ENCODE measurements around the gene PPTC7.
"Not testable (repeated sequence)": the region's sequence is repeated elsewhere in the genome, so short reads cannot be mapped to it uniquely, and the experiment has no call there.

The PPTC7 gene

DNA sequence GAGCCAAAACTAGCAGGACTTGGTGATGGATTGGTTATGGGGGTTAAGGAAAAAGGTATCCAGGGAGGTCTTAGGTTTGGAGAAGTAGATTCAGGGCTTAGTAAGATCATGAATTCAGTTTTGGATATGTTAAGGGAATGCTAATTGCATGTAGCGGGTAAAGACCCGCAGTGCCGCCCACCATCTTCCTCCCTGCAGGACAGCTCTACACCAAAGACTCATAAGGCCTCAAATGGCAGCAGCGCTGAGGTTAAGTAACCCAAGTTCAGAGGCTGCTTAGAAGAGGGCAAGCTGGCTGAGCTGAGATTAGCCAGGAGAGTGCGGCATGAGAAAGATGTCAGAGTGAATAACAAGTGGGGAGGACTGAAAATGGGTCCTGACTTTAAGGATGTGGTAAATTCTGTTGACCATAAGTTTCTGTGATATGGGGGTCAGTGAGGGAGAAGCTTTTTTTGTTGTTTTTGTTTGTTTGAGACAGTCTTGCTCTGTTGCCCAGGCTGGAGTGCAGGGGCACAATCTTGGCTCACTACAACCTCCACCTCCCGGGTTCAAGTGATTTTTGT lies 54.8 kb downstream of the PPTC7 start:
- H3K9me3 ChIP-seq (ENCODE audit: low read length) = no peaks in the 10 kb centered on the region
- peaks cover 22% of the 10 kb centered on the region for H3K4me1 ChIP-seq (ENCODE audit: insufficient read depth, low read length)
- no peak overlapping the region for H3K9ac ChIP-seq (ENCODE audit: low read length)
- H3K27ac ChIP-seq (ENCODE audit: low read depth, low read length) = no peak overlapping the region
- no peaks in the 10 kb centered on the region for H3K36me3 ChIP-seq (ENCODE audit: insufficient read depth, low read length)
- H3K27me3 ChIP-seq (ENCODE audit: control insufficient read depth in 1 of 2, insufficient read depth in 2 of 2, low read length in 2 of 2) = no peaks in the 10 kb centered on the region
- H3K4me3 ChIP-seq (ENCODE audit: low read depth in 1 of 2, low read length in 2 of 2) = no peak overlapping the region

DNA sequence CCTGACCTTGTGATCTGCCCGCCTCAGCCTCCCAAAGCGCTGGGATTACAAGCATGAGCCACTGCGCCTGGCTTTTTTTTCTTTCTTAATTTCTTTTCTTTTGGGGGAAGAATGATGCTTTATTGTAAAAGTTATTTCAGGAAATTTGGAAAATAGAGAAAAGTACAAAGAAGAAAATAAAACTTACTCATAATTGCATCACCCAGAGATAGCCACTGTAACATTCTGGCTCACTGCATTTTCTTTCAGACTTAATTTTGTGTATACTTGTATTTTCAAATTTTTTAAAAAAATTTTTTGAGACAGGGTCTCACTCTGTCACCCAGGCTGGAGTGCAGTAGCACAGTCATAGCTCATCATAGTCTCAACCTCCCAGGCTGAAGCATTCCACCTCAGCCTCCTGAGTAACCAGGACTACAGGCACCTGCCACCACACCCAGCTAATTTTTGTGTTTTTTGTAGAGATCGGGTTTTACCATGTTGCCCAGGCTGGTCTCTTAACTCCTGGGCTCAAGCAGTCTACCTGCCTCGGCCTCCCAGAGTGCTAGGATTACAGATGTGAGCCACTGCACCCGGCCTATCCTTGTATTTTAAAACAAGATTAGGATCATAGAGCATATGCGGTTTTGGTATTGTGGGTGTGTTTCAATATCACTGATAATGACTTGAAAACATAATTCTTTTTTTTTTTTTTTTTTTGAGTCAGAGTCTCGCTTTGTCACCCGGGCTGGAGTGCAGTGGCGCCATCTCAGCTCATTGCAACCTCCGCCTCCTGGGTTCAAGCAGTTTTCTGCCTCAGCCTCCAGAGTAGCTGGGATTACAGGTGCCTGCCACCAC lies 62.0 kb downstream of the PPTC7 start:
- not testable (repeated sequence) for H3K9me3 ChIP-seq (ENCODE audit: low read length); H3K4me3 ChIP-seq (ENCODE audit: low read depth in 1 of 2, low read length in 2 of 2); H3K36me3 ChIP-seq (ENCODE audit: insufficient read depth, low read length); H3K27me3 ChIP-seq (ENCODE audit: control insufficient read depth in 1 of 2, insufficient read depth in 2 of 2, low read length in 2 of 2); H3K9ac ChIP-seq (ENCODE audit: low read length); H3K27ac ChIP-seq (ENCODE audit: low read depth, low read length); H3K4me1 ChIP-seq (ENCODE audit: insufficient read depth, low read length)

DNA sequence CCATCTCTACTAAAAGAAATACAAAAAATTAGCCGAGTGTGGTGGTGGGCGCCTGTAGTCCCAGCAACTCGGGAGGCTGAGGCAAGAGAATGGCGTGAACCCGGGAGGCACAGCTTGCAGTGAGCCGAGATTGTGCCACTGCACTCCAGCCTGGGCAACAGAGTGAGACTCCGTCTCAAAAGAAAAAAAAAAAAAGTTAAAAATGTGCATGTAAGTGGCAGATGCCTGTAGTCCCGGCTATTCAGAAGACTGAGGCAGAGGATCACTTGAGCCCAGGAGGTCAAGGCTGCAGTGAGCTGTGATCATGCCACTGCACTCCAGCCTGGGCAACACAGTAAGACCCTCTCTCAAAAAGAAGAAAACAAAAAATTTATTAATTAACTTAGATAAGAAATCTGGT lies 65.1 kb downstream of the PPTC7 start:
- H3K36me3 ChIP-seq (ENCODE audit: insufficient read depth, low read length); H3K27ac ChIP-seq (ENCODE audit: low read depth, low read length); H3K27me3 ChIP-seq (ENCODE audit: control insufficient read depth in 1 of 2, insufficient read depth in 2 of 2, low read length in 2 of 2); H3K9me3 ChIP-seq (ENCODE audit: low read length); H3K4me1 ChIP-seq (ENCODE audit: insufficient read depth, low read length); H3K4me3 ChIP-seq (ENCODE audit: low read depth in 1 of 2, low read length in 2 of 2); H3K9ac ChIP-seq (ENCODE audit: low read length): not testable (repeated sequence)

DNA sequence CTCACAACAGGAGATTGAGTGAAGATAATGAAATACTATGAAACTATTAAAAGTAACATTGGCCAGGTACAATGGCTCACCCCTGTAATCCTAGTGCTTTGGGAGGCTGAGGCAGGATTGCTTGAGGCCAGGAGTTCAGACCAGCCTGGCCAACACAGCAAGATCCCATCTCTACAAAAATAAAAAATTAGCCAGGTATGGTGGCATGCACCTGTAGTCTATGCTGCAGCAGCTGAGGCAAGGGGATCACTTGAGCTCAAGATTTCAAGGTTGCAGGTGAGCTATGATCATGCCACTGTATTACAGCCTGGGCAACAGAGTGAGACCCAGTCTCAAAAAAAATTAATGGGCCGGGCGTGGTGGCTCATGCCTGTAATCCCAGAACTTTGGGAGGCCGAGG lies 66.1 kb downstream of the PPTC7 start:
- Histone ChIP-seq H3K4me3 (ENCODE audit: low read depth in 1 of 2, low read length in 2 of 2) (no peak overlapping the region), H3K9me3 (ENCODE audit: low read length) (no peaks in the 10 kb centered on the region), H3K36me3 (ENCODE audit: insufficient read depth, low read length) (no peaks in the 10 kb centered on the region), H3K9ac (ENCODE audit: low read length) (no peak overlapping the region), H3K27ac (ENCODE audit: low read depth, low read length) (no peak overlapping the region), H3K4me1 (ENCODE audit: insufficient read depth, low read length) (no peaks in the 10 kb centered on the region), H3K27me3 (ENCODE audit: control insufficient read depth in 1 of 2, insufficient read depth in 2 of 2, low read length in 2 of 2) (no peaks in the 10 kb centered on the region)

DNA sequence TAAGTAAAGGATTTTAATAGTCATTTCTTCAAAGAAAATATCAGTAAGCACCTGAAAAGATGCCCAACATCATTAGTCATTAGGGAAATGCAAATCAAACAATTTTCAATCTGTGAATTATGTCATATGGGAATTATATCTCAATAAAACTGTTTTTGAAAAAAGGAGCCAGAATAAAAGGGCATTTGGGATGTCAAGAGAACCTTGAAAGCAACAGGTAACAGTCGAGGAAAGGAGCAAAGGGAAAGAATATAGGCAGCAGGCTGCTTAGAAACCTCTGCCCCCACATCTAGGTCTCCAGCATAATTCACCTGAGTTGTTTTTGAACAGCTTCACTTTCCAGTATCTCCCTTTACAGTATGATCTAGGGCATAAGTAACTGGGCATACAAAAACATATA lies 68.8 kb downstream of the PPTC7 start:
- Histone ChIP-seq H3K36me3 (ENCODE audit: insufficient read depth, low read length) (no peaks in the 10 kb centered on the region), H3K27ac (ENCODE audit: low read depth, low read length) (no peak overlapping the region), H3K27me3 (ENCODE audit: control insufficient read depth in 1 of 2, insufficient read depth in 2 of 2, low read length in 2 of 2) (no peaks in the 10 kb centered on the region), H3K9ac (ENCODE audit: low read length) (no peak overlapping the region), H3K4me1 (ENCODE audit: insufficient read depth, low read length) (no peaks in the 10 kb centered on the region), H3K9me3 (ENCODE audit: low read length) (no peaks in the 10 kb centered on the region), H3K4me3 (ENCODE audit: low read depth in 1 of 2, low read length in 2 of 2) (no peak overlapping the region)

DNA sequence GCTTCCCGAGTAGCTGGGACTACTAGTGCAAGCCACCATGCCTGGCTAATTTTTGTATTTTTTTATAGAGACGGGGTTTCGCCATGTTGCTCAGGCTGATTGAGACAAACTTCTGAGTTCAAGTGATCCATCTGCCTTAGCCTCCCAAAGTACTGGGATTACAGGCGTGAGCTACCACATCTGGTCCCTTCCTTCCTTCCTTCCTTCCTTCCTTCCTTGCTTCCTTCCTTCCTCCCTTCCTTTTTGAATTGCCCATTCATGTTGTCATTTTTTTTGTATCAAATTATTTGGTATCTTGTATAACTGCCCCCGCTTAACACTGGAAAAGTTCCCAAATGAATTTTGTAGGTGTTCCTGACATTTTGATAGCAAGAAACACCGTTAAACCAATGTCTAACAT lies 69.3 kb downstream of the PPTC7 start:
- no peak overlapping the region for H3K9ac ChIP-seq (ENCODE audit: low read length)
- H3K4me1 ChIP-seq (ENCODE audit: insufficient read depth, low read length) = no peaks in the 10 kb centered on the region
- H3K27me3 ChIP-seq (ENCODE audit: control insufficient read depth in 1 of 2, insufficient read depth in 2 of 2, low read length in 2 of 2) = no peaks in the 10 kb centered on the region
- H3K36me3 ChIP-seq (ENCODE audit: insufficient read depth, low read length) = no peaks in the 10 kb centered on the region
- no peaks in the 10 kb centered on the region for H3K9me3 ChIP-seq (ENCODE audit: low read length)
- no peak overlapping the region for H3K27ac ChIP-seq (ENCODE audit: low read depth, low read length)
- H3K4me3 ChIP-seq (ENCODE audit: low read depth in 1 of 2, low read length in 2 of 2) = no peak overlapping the region

DNA sequence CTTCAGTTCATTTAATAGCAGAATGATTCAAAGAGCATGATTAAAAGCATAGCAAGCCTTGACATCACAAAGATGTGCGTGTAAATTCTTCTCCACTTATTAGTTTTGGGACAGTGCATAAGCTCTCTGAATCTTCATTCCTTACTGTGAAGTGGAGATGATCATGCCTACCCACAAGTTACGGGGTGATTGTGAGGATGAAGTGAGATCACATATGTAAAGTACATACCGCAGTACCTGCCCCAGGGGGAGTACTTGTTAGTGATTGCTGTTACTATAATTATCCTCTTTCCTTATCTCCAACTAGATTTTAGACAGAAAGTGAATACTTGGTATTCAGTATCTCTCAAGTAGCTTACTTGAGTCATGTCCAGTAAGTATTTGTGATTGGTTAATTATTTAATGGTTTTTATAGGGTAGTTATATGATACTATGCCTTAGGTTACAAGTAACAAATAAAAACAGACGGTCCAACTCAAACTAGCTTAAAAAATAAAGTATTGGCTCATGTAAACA lies 75.0 kb downstream of the PPTC7 start:
- Histone ChIP-seq H3K27ac (ENCODE audit: low read depth, low read length) (no peak overlapping the region), H3K27me3 (ENCODE audit: control insufficient read depth in 1 of 2, insufficient read depth in 2 of 2, low read length in 2 of 2) (no peaks in the 10 kb centered on the region), H3K4me3 (ENCODE audit: low read depth in 1 of 2, low read length in 2 of 2) (no peak overlapping the region), H3K36me3 (ENCODE audit: insufficient read depth, low read length) (no peaks in the 10 kb centered on the region), H3K4me1 (ENCODE audit: insufficient read depth, low read length) (no peaks in the 10 kb centered on the region), H3K9me3 (ENCODE audit: low read length) (no peaks in the 10 kb centered on the region), H3K9ac (ENCODE audit: low read length) (no peak overlapping the region)

DNA sequence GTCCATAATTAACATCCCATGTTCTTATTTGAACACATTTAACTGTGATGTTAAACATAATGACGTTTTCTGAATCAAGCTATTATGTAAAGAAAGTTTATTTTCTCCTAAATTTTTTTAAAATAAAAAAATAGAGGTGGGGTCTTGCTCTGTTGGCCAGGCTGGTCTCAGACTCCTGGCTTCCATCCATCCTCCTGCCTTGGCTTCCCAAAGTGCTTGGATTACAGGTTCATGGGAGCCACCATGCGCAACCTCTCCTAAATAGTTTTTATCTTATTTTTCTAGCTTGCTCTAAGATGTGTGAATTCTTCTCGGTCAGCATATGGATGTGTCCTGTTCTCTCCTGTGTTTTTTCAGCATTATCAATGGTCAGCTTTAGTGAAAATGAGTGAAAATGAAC lies 77.8 kb downstream of the PPTC7 start:
- peaks cover 14% of the 10 kb centered on the region for H3K4me1 ChIP-seq (ENCODE audit: insufficient read depth, low read length)
- H3K27me3 ChIP-seq (ENCODE audit: control insufficient read depth in 1 of 2, insufficient read depth in 2 of 2, low read length in 2 of 2) = no peaks in the 10 kb centered on the region
- no peaks in the 10 kb centered on the region for H3K36me3 ChIP-seq (ENCODE audit: insufficient read depth, low read length)
- no peak overlapping the region for H3K4me3 ChIP-seq (ENCODE audit: low read depth in 1 of 2, low read length in 2 of 2)
- H3K9ac ChIP-seq (ENCODE audit: low read length) = no peak overlapping the region
- no peak overlapping the region for H3K27ac ChIP-seq (ENCODE audit: low read depth, low read length)
- no peaks in the 10 kb centered on the region for H3K9me3 ChIP-seq (ENCODE audit: low read length)

DNA sequence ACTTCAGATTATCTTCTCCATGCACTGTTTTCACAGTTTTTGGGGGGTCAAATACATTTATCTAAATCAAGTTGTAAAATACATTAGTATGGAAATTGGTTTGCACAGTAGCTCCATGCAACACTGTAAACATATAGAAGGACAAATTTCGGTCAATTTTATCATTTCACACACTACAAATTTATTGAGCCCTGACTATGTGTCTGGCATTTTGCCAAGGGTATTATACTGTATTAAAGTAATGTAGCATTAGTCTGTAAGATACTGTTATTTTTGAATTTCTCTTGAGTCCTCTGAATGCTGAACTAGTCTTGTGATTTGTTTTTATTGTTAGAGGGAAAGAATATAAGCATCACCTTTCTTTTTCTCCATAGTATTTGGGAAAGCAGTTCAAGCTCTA lies 79.7 kb downstream of the PPTC7 start:
- no peaks in the 10 kb centered on the region for H3K9me3 ChIP-seq (ENCODE audit: low read length)
- H3K4me3 ChIP-seq (ENCODE audit: low read depth in 1 of 2, low read length in 2 of 2) = no peak overlapping the region
- H3K27me3 ChIP-seq (ENCODE audit: control insufficient read depth in 1 of 2, insufficient read depth in 2 of 2, low read length in 2 of 2) = no peaks in the 10 kb centered on the region
- no peak overlapping the region for H3K27ac ChIP-seq (ENCODE audit: low read depth, low read length)
- H3K4me1 ChIP-seq (ENCODE audit: insufficient read depth, low read length) = peaks cover 31% of the 10 kb centered on the region
- H3K9ac ChIP-seq (ENCODE audit: low read length) = no peak overlapping the region
- H3K36me3 ChIP-seq (ENCODE audit: insufficient read depth, low read length) = no peaks in the 10 kb centered on the region

DNA sequence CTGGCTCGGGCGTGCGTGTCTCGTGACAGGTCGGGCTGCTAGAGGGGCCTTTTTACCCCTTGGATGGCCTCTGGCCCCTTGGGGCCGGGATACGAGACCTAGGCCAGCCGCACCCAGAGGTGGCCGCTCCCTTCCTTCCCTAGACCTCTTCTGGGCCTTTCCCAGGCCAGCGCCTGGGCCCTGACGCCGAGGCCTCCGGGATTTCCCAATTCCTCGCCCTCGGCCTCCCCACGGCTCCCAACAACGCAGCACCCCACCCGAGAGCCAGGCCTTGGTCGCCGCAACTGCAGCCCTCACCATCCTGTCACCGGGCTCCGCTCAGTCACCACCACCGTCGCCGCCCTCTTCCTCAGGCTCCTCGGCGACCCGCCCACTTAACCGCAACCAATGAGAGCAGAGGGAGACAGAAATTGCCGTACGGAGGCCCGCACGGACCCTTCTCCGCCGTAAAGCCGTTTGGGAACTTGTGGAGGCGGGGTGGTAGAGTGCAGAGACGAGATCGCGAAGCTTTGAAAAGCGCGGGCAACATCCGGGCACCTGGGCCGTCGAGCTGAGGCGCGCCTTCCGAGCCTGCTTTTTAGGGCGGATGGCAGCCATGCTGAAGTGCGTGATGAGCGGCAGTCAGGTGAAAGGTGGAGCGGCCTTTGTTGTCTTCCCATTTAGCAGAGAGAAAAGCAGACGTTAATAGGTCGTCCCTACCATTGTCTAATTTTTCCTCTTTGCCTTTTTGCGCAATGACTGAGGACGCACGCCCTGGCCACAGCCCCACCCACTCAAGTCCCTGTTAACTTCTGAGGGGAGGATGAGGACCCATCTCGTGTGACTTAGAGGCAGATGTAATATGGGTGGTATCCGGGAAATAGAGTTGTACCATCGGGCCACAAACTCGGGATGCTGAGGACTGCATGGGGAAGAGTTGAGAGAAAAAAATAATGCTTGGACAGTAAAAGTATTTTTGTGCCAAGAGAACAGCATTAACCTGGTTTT lies 81.1 kb downstream of the PPTC7 start, which contains the start of the genes RAD9B and VPS29:
Gene RAD9B (plus strand): TSS at position 580 of the 987 bp plus-strand sequence. CDS start 7 bp downstream, at position 587.
Gene VPS29 (minus strand): TSS at position 360 of the 987 bp plus-strand sequence. CDS start 60 bp downstream, at position 300.
- Histone ChIP-seq H3K27ac (ENCODE audit: low read depth, low read length) (peak within 1 kb of the TSS; percentile 67), H3K9me3 (ENCODE audit: low read length) (no peaks in the 10 kb centered on the region), H3K4me1 (ENCODE audit: insufficient read depth, low read length) (peaks cover 31% of the 10 kb centered on the region), H3K27me3 (ENCODE audit: control insufficient read depth in 1 of 2, insufficient read depth in 2 of 2, low read length in 2 of 2) (no peaks in the 10 kb centered on the region), H3K4me3 (ENCODE audit: low read depth in 1 of 2, low read length in 2 of 2) (peak within 1 kb of the TSS; percentile 47 to 99), H3K9ac (ENCODE audit: low read length) (peak within 1 kb of the TSS; percentile 72), H3K36me3 (ENCODE audit: insufficient read depth, low read length) (no peaks in the 10 kb centered on the region)

DNA sequence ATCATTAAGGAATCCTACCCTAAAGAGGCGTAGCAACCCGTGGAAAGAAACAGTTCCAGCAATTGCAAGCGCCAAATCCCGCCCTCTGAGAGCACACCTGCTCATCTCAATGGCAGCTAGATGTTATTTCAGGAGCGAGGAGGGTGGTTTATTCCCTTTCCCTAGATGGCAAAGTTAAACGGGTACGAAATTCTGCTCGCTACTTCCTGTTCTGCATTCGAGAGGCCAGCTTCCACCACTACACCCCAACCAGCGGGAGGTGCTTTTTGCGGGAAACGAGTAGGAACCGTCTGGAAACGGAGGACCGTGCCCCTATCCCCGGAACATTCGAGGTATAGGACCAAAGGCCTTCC lies 81.7 kb downstream of the PPTC7 start:
- peak overlapping the region; percentile 67 for H3K27ac ChIP-seq (ENCODE audit: low read depth, low read length)
- peaks cover 31% of the 10 kb centered on the region for H3K4me1 ChIP-seq (ENCODE audit: insufficient read depth, low read length)
- H3K9me3 ChIP-seq (ENCODE audit: low read length) = no peaks in the 10 kb centered on the region
- peak overlapping the region; percentile 47 to 99 for H3K4me3 ChIP-seq (ENCODE audit: low read depth in 1 of 2, low read length in 2 of 2)
- H3K27me3 ChIP-seq (ENCODE audit: control insufficient read depth in 1 of 2, insufficient read depth in 2 of 2, low read length in 2 of 2) = no peaks in the 10 kb centered on the region
- peak overlapping the region; percentile 72 for H3K9ac ChIP-seq (ENCODE audit: low read length)
- H3K36me3 ChIP-seq (ENCODE audit: insufficient read depth, low read length) = no peaks in the 10 kb centered on the region
